Measurements from ENCODE around the gene EIF2B1.

DNA sequence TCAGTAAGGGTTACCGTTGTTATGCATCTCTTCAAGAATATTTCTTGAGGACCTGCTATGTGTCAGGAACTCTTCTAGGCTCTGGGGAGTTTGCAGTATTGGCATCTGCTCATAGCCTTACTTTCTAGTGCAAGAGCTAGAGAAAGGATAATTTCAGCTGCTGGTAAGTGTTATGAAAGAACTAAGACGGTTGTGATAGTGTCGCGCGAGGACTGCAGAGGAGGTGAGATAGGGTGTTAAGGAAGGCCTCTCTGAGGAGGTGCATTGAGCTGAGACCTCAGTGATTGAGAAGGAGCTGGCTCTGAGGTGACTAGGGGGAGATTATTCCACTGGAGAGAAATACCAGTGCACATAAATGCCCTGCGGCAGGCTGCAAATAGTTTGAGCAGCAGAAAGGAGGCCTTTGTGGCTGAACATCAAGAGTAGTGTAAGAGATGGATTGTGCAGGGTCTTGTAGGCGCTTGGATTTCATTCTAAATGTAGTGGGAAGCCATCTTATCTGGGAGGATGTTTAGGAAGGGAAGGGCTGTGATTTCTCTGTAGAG is 30.8 kb downstream of the EIF2B1 start:
- TF ChIP-seq, protein P1, sequence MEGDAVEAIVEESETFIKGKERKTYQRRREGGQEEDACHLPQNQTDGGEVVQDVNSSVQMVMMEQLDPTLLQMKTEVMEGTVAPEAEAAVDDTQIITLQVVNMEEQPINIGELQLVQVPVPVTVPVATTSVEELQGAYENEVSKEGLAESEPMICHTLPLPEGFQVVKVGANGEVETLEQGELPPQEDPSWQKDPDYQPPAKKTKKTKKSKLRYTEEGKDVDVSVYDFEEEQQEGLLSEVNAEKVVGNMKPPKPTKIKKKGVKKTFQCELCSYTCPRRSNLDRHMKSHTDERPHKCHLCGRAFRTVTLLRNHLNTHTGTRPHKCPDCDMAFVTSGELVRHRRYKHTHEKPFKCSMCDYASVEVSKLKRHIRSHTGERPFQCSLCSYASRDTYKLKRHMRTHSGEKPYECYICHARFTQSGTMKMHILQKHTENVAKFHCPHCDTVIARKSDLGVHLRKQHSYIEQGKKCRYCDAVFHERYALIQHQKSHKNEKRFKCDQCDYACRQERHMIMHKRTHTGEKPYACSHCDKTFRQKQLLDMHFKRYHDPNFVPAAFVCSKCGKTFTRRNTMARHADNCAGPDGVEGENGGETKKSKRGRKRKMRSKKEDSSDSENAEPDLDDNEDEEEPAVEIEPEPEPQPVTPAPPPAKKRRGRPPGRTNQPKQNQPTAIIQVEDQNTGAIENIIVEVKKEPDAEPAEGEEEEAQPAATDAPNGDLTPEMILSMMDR (IDR thresholded peaks at IDR 0.05 in 2 of 3, conservative IDR thresholded peaks at IDR 0.05 in 1 of 3; ENCODE audit: borderline replicate concordance in 1 of 3, insufficient read depth in 1 of 3, low read depth in 2 of 3, low read length in 2 of 3), result no peak
- no peak for TF ChIP-seq EZH2 (IDR thresholded peaks at IDR 0.05)
- no peak for TF ChIP-seq POLR2A (IDR thresholded peaks at IDR 0.05; ENCODE audit: borderline replicate concordance, extremely low read depth, insufficient read depth, insufficient read length)
- no peak for TF ChIP-seq RAD21 (IDR thresholded peaks at IDR 0.05; ENCODE audit: low read depth)
- TF ChIP-seq, protein P2, sequence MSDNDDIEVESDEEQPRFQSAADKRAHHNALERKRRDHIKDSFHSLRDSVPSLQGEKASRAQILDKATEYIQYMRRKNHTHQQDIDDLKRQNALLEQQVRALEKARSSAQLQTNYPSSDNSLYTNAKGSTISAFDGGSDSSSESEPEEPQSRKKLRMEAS (IDR thresholded peaks at IDR 0.05), result no peak
- TF ChIP-seq YY1 (IDR thresholded peaks at IDR 0.05; ENCODE audit: extremely low read depth, insufficient replicate concordance, low read depth, low read length), result no peak
- no peak for TF ChIP-seq POLR2AphosphoS5 (IDR thresholded peaks at IDR 0.05; ENCODE audit: low read depth, low read length)
- TF ChIP-seq EZH2phosphoT487 (IDR thresholded peaks at IDR 0.05; ENCODE audit: borderline replicate concordance), result no peak
- TF ChIP-seq, protein P3, sequence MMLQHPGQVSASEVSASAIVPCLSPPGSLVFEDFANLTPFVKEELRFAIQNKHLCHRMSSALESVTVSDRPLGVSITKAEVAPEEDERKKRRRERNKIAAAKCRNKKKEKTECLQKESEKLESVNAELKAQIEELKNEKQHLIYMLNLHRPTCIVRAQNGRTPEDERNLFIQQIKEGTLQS (IDR thresholded peaks at IDR 0.05), result no peak
- TF ChIP-seq TCF7L2 (IDR thresholded peaks at IDR 0.05; ENCODE audit: borderline replicate concordance, extremely low read depth, insufficient read depth, insufficient read length), result no peak
- TF ChIP-seq CEBPB (IDR thresholded peaks at IDR 0.05; ENCODE audit: low read depth), result no peak
- no peak for TF ChIP-seq SRF (IDR thresholded peaks at IDR 0.05; ENCODE audit: low read depth)
- no peak for TF ChIP-seq SP1 (IDR thresholded peaks at IDR 0.05; ENCODE audit: low read depth)

Data from HCT116 (cell line).